ENCODE data around the gene SMIM8. TPM values are rescaled to one million over a fixed set of nuclear protein-coding genes. Genes with fewer than 3 reads are reported as not detected.

Gene SMIM8
- total and polyA plus RNA-seq, 2 donors from 2014 or later = 10.5 to 14.6 TPM

DNA sequence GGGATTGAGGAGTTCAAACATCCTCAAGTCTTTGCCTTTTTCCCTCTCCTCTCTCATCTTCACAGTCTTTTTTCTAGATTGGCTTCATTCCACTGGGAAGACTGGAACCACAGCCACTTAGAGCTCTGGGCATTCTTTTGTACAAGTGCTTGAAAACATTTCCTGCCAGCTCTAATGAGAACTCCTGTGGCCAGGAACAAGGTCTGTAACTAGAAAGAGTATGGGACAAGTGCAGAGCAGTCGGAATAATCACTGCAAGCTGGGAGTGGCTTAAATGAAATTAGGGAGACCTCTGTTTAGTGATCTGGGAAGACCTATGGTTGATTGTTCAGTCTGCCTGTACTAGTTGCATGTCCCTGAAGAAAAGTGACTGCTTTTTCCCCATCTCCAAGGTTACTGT lies 41.0 kb upstream of the SMIM8 start:
- intact Hi-C loops (cut with DNase I) = no loop called here
- H3K27ac ChIP-seq (ENCODE audit: low read depth in 2 of 2, low read length in 2 of 2) = no peak overlapping the region
- H3K36me3 ChIP-seq (ENCODE audit: control insufficient read depth in 2 of 3, insufficient read depth in 3 of 3, low read length in 3 of 3) = no peaks in the 10 kb centered on the region
- no peak overlapping the region for H3K4me3 ChIP-seq (ENCODE audit: low read length in 3 of 3)
- FAIRE-seq (no peak), DNase-seq (no peak)
- no peaks in the 10 kb centered on the region for H3K9me3 ChIP-seq (ENCODE audit: control insufficient read depth in 2 of 3, insufficient read depth in 1 of 3, low read length in 3 of 3)
- TF ChIP-seq, protein P1, sequence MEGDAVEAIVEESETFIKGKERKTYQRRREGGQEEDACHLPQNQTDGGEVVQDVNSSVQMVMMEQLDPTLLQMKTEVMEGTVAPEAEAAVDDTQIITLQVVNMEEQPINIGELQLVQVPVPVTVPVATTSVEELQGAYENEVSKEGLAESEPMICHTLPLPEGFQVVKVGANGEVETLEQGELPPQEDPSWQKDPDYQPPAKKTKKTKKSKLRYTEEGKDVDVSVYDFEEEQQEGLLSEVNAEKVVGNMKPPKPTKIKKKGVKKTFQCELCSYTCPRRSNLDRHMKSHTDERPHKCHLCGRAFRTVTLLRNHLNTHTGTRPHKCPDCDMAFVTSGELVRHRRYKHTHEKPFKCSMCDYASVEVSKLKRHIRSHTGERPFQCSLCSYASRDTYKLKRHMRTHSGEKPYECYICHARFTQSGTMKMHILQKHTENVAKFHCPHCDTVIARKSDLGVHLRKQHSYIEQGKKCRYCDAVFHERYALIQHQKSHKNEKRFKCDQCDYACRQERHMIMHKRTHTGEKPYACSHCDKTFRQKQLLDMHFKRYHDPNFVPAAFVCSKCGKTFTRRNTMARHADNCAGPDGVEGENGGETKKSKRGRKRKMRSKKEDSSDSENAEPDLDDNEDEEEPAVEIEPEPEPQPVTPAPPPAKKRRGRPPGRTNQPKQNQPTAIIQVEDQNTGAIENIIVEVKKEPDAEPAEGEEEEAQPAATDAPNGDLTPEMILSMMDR (IDR thresholded peaks at IDR 0.05; ENCODE audit: borderline replicate concordance, extremely low read depth, insufficient read depth) = no peak
- H3K27me3 ChIP-seq (ENCODE audit: control insufficient read depth, insufficient read depth, low read length) = no peaks in the 10 kb centered on the region
- no peaks in the 10 kb centered on the region for H3K4me1 ChIP-seq (ENCODE audit: control insufficient read depth in 2 of 3, insufficient read depth in 2 of 3, low read depth in 1 of 3, low read length in 3 of 3)
- no peak overlapping the region for H3K9ac ChIP-seq (ENCODE audit: low read length in 3 of 3)

DNA sequence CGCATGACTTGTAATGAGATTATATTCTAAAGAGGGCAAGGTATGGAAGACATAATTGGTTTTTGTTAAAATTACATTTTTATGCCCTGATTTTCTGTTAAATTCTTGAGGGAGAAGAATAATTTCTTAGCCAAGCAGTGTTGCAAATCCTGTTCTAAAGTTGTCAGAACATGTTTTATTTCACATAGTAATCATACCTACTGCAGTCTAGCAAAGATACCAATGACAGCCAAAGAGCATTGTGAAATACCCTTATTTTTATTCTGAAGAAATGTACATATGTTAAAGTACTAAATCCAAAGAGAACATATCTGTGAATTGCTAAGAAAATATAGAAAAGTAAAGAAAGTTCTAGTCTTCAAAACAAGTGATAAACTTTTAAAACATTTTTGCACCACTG lies 39.6 kb upstream of the SMIM8 start:
- DNase-seq = no peak
- no peaks in the 10 kb centered on the region for H3K4me1 ChIP-seq (ENCODE audit: control insufficient read depth in 2 of 3, insufficient read depth in 2 of 3, low read depth in 1 of 3, low read length in 3 of 3)
- no peak overlapping the region for H3K4me3 ChIP-seq (ENCODE audit: low read length in 3 of 3)
- H3K9me3 ChIP-seq (ENCODE audit: control insufficient read depth in 2 of 3, insufficient read depth in 1 of 3, low read length in 3 of 3) = no peaks in the 10 kb centered on the region
- FAIRE-seq = no peak
- no peak overlapping the region for H3K27ac ChIP-seq (ENCODE audit: low read depth in 2 of 2, low read length in 2 of 2)
- H3K27me3 ChIP-seq (ENCODE audit: control insufficient read depth, insufficient read depth, low read length) = no peaks in the 10 kb centered on the region
- no peak overlapping the region for H3K9ac ChIP-seq (ENCODE audit: low read length in 3 of 3)
- intact Hi-C loops (cut with DNase I) = no loop called here
- H3K36me3 ChIP-seq (ENCODE audit: control insufficient read depth in 2 of 3, insufficient read depth in 3 of 3, low read length in 3 of 3) = no peaks in the 10 kb centered on the region
- TF ChIP-seq, protein P1 (IDR thresholded peaks at IDR 0.05; ENCODE audit: borderline replicate concordance, extremely low read depth, insufficient read depth) = no peak

DNA sequence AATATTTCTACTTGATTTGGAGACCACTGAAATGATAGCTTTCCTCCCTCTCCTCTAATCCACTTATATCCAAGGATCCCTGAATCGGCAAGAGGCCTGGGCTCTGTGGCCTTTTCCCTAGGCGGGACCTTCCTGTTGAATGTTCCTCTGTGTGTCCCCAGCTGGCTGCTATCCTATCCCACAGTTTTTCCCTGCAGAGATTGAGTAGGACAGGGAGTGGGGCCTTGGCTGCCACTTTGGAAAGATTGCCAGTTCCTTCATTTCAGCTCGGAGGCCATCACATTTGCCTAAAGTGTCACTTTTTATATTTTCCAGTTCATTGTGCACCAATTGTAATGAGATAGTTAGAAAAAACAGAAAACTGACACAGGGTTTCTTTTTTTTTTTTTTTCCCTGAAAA lies 38.9 kb upstream of the SMIM8 start:
- TF ChIP-seq, protein P1 (IDR thresholded peaks at IDR 0.05; ENCODE audit: borderline replicate concordance, extremely low read depth, insufficient read depth) = no peak
- no peak for FAIRE-seq
- intact Hi-C loops (cut with DNase I) = no loop called here
- no peaks in the 10 kb centered on the region for H3K9me3 ChIP-seq (ENCODE audit: control insufficient read depth in 2 of 3, insufficient read depth in 1 of 3, low read length in 3 of 3)
- H3K36me3 ChIP-seq (ENCODE audit: control insufficient read depth in 2 of 3, insufficient read depth in 3 of 3, low read length in 3 of 3) = no peaks in the 10 kb centered on the region
- H3K9ac ChIP-seq (ENCODE audit: low read length in 3 of 3) = no peak overlapping the region
- H3K27ac ChIP-seq (ENCODE audit: low read depth in 2 of 2, low read length in 2 of 2) = no peak overlapping the region
- H3K27me3 ChIP-seq (ENCODE audit: control insufficient read depth, insufficient read depth, low read length) = no peaks in the 10 kb centered on the region
- no peak for DNase-seq
- no peaks in the 10 kb centered on the region for H3K4me1 ChIP-seq (ENCODE audit: control insufficient read depth in 2 of 3, insufficient read depth in 2 of 3, low read depth in 1 of 3, low read length in 3 of 3)
- no peak overlapping the region for H3K4me3 ChIP-seq (ENCODE audit: low read length in 3 of 3)

DNA sequence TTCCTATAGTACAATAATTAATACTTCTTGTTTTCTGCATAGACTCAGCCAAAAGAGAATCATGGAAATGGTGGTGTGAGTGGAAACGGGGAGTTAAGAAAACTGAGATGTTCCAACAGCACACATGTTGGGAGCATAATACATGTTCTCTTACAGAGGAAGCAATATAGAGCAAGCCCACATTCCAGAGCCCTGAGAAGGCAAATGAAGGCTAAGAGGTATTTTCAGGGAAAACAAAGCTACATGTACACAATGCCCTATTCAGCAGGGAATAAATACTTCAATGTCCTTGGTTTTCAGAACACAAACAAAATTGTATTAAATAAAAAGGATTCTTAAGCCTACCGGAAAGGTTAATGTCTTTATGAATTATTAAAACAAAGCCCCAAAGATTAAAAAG lies 35.1 kb upstream of the SMIM8 start:
- intact Hi-C loops (cut with DNase I) = no loop called here
- H3K27ac ChIP-seq (ENCODE audit: low read depth in 2 of 2, low read length in 2 of 2) = no peak overlapping the region
- TF ChIP-seq, protein P1 (IDR thresholded peaks at IDR 0.05; ENCODE audit: borderline replicate concordance, extremely low read depth, insufficient read depth) = no peak
- no peaks in the 10 kb centered on the region for H3K27me3 ChIP-seq (ENCODE audit: control insufficient read depth, insufficient read depth, low read length)
- no peak overlapping the region for H3K4me3 ChIP-seq (ENCODE audit: low read length in 3 of 3)
- FAIRE-seq = no peak
- no peaks in the 10 kb centered on the region for H3K9me3 ChIP-seq (ENCODE audit: control insufficient read depth in 2 of 3, insufficient read depth in 1 of 3, low read length in 3 of 3)
- no peak overlapping the region for H3K9ac ChIP-seq (ENCODE audit: low read length in 3 of 3)
- no peak for DNase-seq
- H3K4me1 ChIP-seq (ENCODE audit: control insufficient read depth in 2 of 3, insufficient read depth in 2 of 3, low read depth in 1 of 3, low read length in 3 of 3) = no peaks in the 10 kb centered on the region
- no peaks in the 10 kb centered on the region for H3K36me3 ChIP-seq (ENCODE audit: control insufficient read depth in 2 of 3, insufficient read depth in 3 of 3, low read length in 3 of 3)

All from kidney (tissue), 14 donors.